Ovary (tissue), 3 donors: ENCODE data around the gene PRKG1.

ENCODE experiments used
- CTCF ChIP-seq, 3 donors: fragments of 450-650 bp in 2 of 3; fragments of 200-600 bp in 1 of 3; IDR thresholded peaks; one replicate each; pipeline versions ENCODE4 v1.5.1 to v1.8.0; 2016 to 2022; ENCODE audit warnings: antibody characterized with exemption in 3 of 3, mild to moderate bottlenecking in 1 of 3
- POLR2A ChIP-seq: fragments of 450-650 bp; IDR thresholded peaks from one replicate; pipeline ENCODE4 v1.6.1; 2017; ENCODE audit warnings: antibody characterized with exemption, mild to moderate bottlenecking, moderate library complexity
- donor health status: DM: no; HTN: no; CAD: no.

GRCh38 chr10:52343439-52343838 lies 1269.2 kb downstream of the PRKG1 start:
- no peak for TF ChIP-seq POLR2A
- no peak for TF ChIP-seq CTCF (IDR thresholded peaks at IDR 0.05)
